ENCODE data around the gene HEPACAM.

The HEPACAM gene

DNA sequence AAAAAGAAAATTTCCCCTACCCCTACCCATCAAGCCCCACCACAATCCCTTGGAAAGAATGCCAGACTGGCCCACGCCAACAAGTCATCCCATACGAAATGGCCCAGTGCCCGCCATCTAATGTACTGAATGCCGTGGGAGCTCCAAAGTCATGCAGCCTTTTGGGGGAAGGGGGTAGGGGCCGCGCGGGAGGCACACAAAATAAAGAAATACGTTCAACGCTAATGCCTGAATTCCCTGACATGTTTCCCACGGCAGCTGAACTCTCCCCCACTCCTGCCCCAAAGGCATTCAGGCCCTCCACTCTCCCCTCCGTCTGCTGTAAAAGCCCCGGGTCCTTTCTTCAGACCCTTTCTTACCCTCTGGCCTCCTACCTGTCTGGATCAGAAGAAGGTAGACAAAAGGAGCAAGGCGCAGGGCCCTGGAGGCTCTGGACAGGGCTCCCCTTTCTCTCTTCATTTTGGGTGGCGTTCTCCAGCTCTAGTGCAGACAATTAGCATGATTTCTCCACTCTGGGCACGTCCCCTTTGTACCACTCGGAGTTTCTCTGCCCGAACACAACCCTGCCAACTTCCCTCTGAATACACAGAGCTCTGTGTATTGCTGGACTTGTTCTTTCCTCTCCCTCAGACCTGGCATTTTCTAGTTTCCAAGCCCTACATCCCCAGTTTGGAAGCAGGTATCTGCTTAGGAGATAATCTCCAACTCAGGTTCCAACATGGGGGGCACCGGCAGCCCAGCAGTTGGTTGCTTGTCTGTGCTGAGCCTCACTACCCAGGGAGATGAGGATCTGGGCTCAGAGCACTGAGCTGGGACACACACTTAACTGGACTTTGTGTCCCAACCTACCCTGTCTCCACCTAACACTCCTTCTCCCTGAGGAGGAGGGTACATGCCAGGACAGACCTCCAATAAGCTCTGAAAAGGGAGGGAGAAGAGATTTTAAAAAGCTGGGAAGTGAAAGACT is at the start of gene HEPACAM:
Gene HEPACAM (minus strand): TSS at position 500 of the 967 bp plus-strand sequence. CDS start 41 bp downstream, at position 459.
- H3K4me3 ChIP-seq (ENCODE audit: low read length): no peak within 1 kb of the TSS
- TF ChIP-seq, protein P1, sequence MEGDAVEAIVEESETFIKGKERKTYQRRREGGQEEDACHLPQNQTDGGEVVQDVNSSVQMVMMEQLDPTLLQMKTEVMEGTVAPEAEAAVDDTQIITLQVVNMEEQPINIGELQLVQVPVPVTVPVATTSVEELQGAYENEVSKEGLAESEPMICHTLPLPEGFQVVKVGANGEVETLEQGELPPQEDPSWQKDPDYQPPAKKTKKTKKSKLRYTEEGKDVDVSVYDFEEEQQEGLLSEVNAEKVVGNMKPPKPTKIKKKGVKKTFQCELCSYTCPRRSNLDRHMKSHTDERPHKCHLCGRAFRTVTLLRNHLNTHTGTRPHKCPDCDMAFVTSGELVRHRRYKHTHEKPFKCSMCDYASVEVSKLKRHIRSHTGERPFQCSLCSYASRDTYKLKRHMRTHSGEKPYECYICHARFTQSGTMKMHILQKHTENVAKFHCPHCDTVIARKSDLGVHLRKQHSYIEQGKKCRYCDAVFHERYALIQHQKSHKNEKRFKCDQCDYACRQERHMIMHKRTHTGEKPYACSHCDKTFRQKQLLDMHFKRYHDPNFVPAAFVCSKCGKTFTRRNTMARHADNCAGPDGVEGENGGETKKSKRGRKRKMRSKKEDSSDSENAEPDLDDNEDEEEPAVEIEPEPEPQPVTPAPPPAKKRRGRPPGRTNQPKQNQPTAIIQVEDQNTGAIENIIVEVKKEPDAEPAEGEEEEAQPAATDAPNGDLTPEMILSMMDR (conservative IDR thresholded peaks at IDR 0.05; ENCODE audit: low read length): no peak
- no peak for DNase-seq (ENCODE audit: low read depth)

DNA sequence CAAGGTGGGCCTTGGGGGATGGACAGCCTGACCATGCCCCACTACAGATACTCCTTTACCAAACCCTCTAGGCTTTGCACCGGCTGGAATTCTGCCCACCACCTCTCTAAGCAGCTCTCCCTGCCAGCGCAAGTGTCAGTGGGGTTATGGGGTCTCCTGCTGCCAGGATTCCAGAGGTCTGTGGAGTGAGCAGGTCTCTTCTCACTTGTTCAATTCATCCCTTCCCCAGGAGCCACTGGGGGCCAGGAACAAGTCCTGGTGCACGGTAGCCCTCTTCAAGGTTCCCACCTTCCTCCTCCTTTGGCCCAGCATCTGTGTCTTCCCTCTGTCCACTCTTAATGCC is 48.6 kb upstream of the HEPACAM start:
- TF ChIP-seq, protein P1 (conservative IDR thresholded peaks at IDR 0.05; ENCODE audit: low read length): no peak
- DNase-seq (ENCODE audit: low read depth): no peak
- no peak overlapping the region for H3K4me3 ChIP-seq (ENCODE audit: low read length)

DNA sequence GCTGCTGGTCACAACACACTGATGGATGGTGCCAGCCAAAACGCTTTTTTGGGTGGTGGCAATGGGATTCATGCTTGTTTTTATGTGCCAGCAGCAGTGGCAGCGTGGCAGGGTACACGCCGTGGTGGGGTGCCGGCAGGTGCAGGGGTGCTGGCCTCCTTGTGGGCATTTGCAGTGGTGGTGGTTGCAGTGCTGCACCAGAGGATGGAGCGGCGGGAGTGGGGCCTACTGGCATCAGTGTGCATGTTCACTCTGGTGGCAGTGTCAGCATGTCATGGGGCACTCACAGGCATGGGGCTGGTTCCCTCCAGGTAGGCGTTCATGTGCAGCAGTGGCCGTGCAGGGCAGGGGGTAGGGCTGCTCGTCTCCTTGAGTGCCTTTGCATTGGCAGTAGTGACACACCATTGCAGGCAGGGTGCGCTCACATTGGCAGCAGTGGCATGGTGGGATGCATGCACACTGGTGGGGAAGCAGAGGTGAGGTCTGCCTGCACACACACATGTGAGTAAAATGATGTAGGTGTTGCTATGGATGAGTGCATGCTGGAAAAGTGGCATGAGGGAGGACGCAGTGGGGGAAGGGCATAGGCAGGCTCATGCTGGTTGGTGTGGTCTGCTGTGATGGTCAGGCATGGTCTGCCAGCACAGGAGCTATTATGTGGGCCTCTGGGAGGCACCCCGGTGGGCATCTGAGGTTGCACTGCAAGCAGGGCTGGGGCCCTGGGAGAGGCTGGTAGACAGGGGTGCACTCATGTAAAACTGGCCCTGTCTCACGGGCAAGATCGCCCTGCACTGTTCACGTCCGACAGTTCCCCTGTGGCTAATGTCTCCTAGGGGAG is 48.0 kb upstream of the HEPACAM start:
- TF ChIP-seq, protein P1 (conservative IDR thresholded peaks at IDR 0.05; ENCODE audit: low read length): no peak
- H3K4me3 ChIP-seq (ENCODE audit: low read length): no peak overlapping the region
- no peak for DNase-seq (ENCODE audit: low read depth)

- TF ChIP-seq, protein P1 (conservative IDR thresholded peaks at IDR 0.05; ENCODE audit: low read length): no peak
- H3K4me3 ChIP-seq (ENCODE audit: low read length): no peak overlapping the region
- DNase-seq (ENCODE audit: low read depth): no peak
Measured at GRCh38 chr11:124982043-124982442, 46.2 kb upstream of the HEPACAM start.

- TF ChIP-seq, protein P1 (conservative IDR thresholded peaks at IDR 0.05; ENCODE audit: low read length): no peak
- no peak overlapping the region for H3K4me3 ChIP-seq (ENCODE audit: low read length)
- DNase-seq (ENCODE audit: low read depth): no peak
Measured at GRCh38 chr11:124978316-124978715, 42.5 kb upstream of the HEPACAM start.

DNA sequence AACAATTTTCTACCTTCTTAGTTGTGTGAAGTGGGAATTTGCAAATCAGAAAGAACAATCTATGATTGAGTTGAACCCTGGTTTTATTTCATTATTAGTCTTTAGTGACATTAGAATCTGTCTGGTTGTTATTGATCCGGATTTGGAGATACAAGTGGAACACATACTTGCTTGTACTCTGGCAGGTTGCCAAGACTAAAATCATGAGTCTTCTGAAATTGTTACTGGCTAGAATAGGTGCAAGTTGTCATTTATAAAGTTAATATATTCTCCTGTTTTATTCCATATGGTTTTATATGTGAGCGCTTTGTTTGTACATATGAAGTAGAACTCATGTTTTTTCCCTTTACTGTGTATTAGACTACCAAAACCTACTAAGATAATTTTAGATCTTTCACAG is 41.2 kb upstream of the HEPACAM start:
- no peak for DNase-seq (ENCODE audit: low read depth)
- no peak overlapping the region for H3K4me3 ChIP-seq (ENCODE audit: low read length)
- TF ChIP-seq, protein P1 (conservative IDR thresholded peaks at IDR 0.05; ENCODE audit: low read length): no peak

Measured in AG10803 (cell line).